Immature natural killer cell (primary cell): ENCODE data around the gene FAM227A. TPM values are rescaled to one million over a fixed set of nuclear protein-coding genes. Genes with fewer than 3 reads are reported as not detected.
"Not testable (repeated sequence)": the region's sequence is repeated elsewhere in the genome, so short reads cannot be mapped to it uniquely, and the experiment has no call there.

Source experiments
- DNase-seq, 3 donors: peaks; one replicate each; pipeline ENCODE4 v3.0.0; 2022; ENCODE audit warnings: mixed read lengths in 1 of 3
- H3K27ac Mint-ChIP-seq, 6 donors: one replicate each; pipeline ENCODE4 v1.8.0; 2020; ENCODE audit warnings: mixed read lengths in 6 of 6, mild to moderate bottlenecking in 5 of 6, inconsistent platforms in 4 of 6, moderate library complexity in 3 of 6
- H3K27me3 Mint-ChIP-seq, 3 donors: one replicate each; pipeline ENCODE4 v1.8.0; 2020 to 2021; ENCODE audit warnings: low read depth in 3 of 3, mild to moderate bottlenecking in 3 of 3, mixed read lengths in 3 of 3, moderate library complexity in 3 of 3, inconsistent platforms in 1 of 3
- H3K36me3 Mint-ChIP-seq, 3 donors: one replicate each; pipeline ENCODE4 v1.8.0; 2020; ENCODE audit warnings: mixed read lengths in 3 of 3, inconsistent platforms in 2 of 3, mild to moderate bottlenecking in 2 of 3
- H3K4me1 Mint-ChIP-seq, 2 donors: one replicate each; pipeline ENCODE4 v1.8.0; 2020; ENCODE audit warnings: inconsistent platforms in 2 of 2, mild to moderate bottlenecking in 2 of 2, mixed read lengths in 2 of 2, moderate library complexity in 1 of 2
- H3K4me3 Mint-ChIP-seq, 5 donors: one replicate each; pipeline ENCODE4 v1.8.0; 2020; ENCODE audit warnings: mild to moderate bottlenecking in 5 of 5, mixed read lengths in 5 of 5, inconsistent platforms in 3 of 5, moderate library complexity in 3 of 5
- H3K9me3 Mint-ChIP-seq, 6 donors: one replicate each; pipeline ENCODE4 v1.8.0; 2020; ENCODE audit warnings: mild to moderate bottlenecking in 6 of 6, mixed read lengths in 6 of 6, inconsistent platforms in 4 of 6, moderate library complexity in 3 of 6
- polyA plus RNA-seq, 3 donors: library from polyadenylated mRNA; unstranded; fragments of 300-500 nt; fragmentation: Illumina TruSeq; gene quantifications; one replicate each; pipeline ENCODE4 v1.2.3, GENCODE V29; 2021

FAM227A gene
- polyA plus RNA-seq, 3 donors from 2014 or later, result not detected

- Mint-ChIP-seq H3K27me3 (peaks cover 3 to 10% (median 5%) of the 10 kb centered on the region in 3 donors), H3K36me3 (no peaks in the 10 kb centered on the region), H3K4me1 (no peaks in the 10 kb centered on the region), H3K27ac (peak overlapping the region in 1 of 6 donors; percentile 53), H3K9me3 (no peaks in the 10 kb centered on the region), H3K4me3 (no peak overlapping the region)
- no peak for DNase-seq
Observed at GRCh38 chr22:38649841-38650522, 6.2 kb downstream of the FAM227A start.

GRCh38 chr22:38645430-38645829 lies 10.8 kb downstream of the FAM227A start:
- Mint-ChIP-seq H3K4me1 (no peaks in the 10 kb centered on the region), H3K27me3 (peaks cover 3 to 13% (median 8%) of the 10 kb centered on the region in 3 donors), H3K9me3 (no peaks in the 10 kb centered on the region), H3K27ac (no peak overlapping the region), H3K4me3 (no peak overlapping the region), H3K36me3 (no peaks in the 10 kb centered on the region)
- DNase-seq, result no peak

GRCh38 chr22:38644245-38644644 lies 11.9 kb downstream of the FAM227A start:
- not testable (repeated sequence) for H3K9me3 Mint-ChIP-seq, H3K27ac Mint-ChIP-seq, H3K4me3 Mint-ChIP-seq

GRCh38 chr22:38641476-38642040 lies 14.6 kb downstream of the FAM227A start:
- DNase-seq, result no peak
- no peaks in the 10 kb centered on the region for H3K9me3 Mint-ChIP-seq
- H3K4me1 Mint-ChIP-seq, result no peaks in the 10 kb centered on the region
- peaks cover 3 to 5% (median 5%) of the 10 kb centered on the region in 3 donors for H3K27me3 Mint-ChIP-seq
- H3K4me3 Mint-ChIP-seq, result no peak overlapping the region
- no peaks in the 10 kb centered on the region for H3K36me3 Mint-ChIP-seq
- H3K27ac Mint-ChIP-seq, result no peak overlapping the region

More at GRCh38 chr22:38644245-38644644, 11.9 kb downstream of the FAM227A start:
- H3K36me3 Mint-ChIP-seq, H3K4me1 Mint-ChIP-seq, DNase-seq: not testable (repeated sequence)
- peaks cover 5 to 13% (median 7%) of the 10 kb centered on the region in 3 donors for H3K27me3 Mint-ChIP-seq

GRCh38 chr22:38638728-38639127 lies 17.5 kb downstream of the FAM227A start:
- Mint-ChIP-seq H3K4me1 (no peaks in the 10 kb centered on the region), H3K4me3 (no peak overlapping the region), H3K27ac (no peak overlapping the region), H3K27me3 (peaks cover 5 to 9% (median 7%) of the 10 kb centered on the region in 3 donors), H3K9me3 (no peaks in the 10 kb centered on the region), H3K36me3 (no peaks in the 10 kb centered on the region)
- DNase-seq, result no peak

- no peaks in the 10 kb centered on the region for H3K36me3 Mint-ChIP-seq
- peaks cover 3 to 9% (median 7%) of the 10 kb centered on the region in 3 donors for H3K27me3 Mint-ChIP-seq
- no peak overlapping the region for H3K4me3 Mint-ChIP-seq
- DNase-seq, result no peak
- no peak overlapping the region for H3K27ac Mint-ChIP-seq
- H3K9me3 Mint-ChIP-seq, result no peaks in the 10 kb centered on the region
- no peaks in the 10 kb centered on the region for H3K4me1 Mint-ChIP-seq
Observed at GRCh38 chr22:38638216-38638615, 18.0 kb downstream of the FAM227A start.

GRCh38 chr22:38632528-38632927 lies 23.7 kb downstream of the FAM227A start:
- Mint-ChIP-seq H3K9me3 (no peaks in the 10 kb centered on the region), H3K4me3 (no peak overlapping the region), H3K27ac (no peak overlapping the region), H3K36me3 (no peaks in the 10 kb centered on the region), H3K27me3 (peaks cover 0 to 19% (median 5%) of the 10 kb centered on the region in 3 donors), H3K4me1 (peaks cover 11 to 14% of the 10 kb centered on the region in 2 donors)
- DNase-seq, result no peak

GRCh38 chr22:38631724-38632123 lies 24.5 kb downstream of the FAM227A start:
- H3K27me3 Mint-ChIP-seq, result peaks cover 0 to 19% (median 5%) of the 10 kb centered on the region in 3 donors
- peak in 2 of 3 donors; percentile 6 to 10 for DNase-seq
- H3K27ac Mint-ChIP-seq, result peak overlapping the region in 2 of 6 donors; percentile 5 to 28
- peak overlapping the region in 1 of 5 donors; percentile 12 for H3K4me3 Mint-ChIP-seq
- H3K9me3 Mint-ChIP-seq, result no peaks in the 10 kb centered on the region
- no peaks in the 10 kb centered on the region for H3K36me3 Mint-ChIP-seq
- peaks cover 11 to 14% of the 10 kb centered on the region in 2 donors for H3K4me1 Mint-ChIP-seq

GRCh38 chr22:38629108-38629507 lies 27.1 kb downstream of the FAM227A start:
- Mint-ChIP-seq H3K27ac (no peak overlapping the region), H3K4me3 (no peak overlapping the region), H3K9me3 (no peaks in the 10 kb centered on the region), H3K27me3 (peaks cover 0 to 9% (median 6%) of the 10 kb centered on the region in 3 donors), H3K36me3 (no peaks in the 10 kb centered on the region), H3K4me1 (peaks cover 11 to 14% of the 10 kb centered on the region in 2 donors)
- DNase-seq, result no peak

GRCh38 chr22:38628444-38628843 lies 27.7 kb downstream of the FAM227A start:
- H3K27ac Mint-ChIP-seq, result no peak overlapping the region
- H3K36me3 Mint-ChIP-seq, result no peaks in the 10 kb centered on the region
- DNase-seq, result no peak
- no peaks in the 10 kb centered on the region for H3K9me3 Mint-ChIP-seq
- peaks cover 11 to 14% of the 10 kb centered on the region in 2 donors for H3K4me1 Mint-ChIP-seq
- H3K4me3 Mint-ChIP-seq, result no peak overlapping the region
- H3K27me3 Mint-ChIP-seq, result peaks cover 0 to 9% (median 6%) of the 10 kb centered on the region in 3 donors

- no peaks in the 10 kb centered on the region for H3K4me1 Mint-ChIP-seq
- H3K36me3 Mint-ChIP-seq, result peaks cover 1 to 3% (median 1%) of the 10 kb centered on the region in 3 donors
- H3K27me3 Mint-ChIP-seq, result peaks cover 2 to 11% (median 5%) of the 10 kb centered on the region in 3 donors
- no peak for DNase-seq
- H3K4me3 Mint-ChIP-seq, result no peak overlapping the region
- H3K27ac Mint-ChIP-seq, result no peak overlapping the region
- H3K9me3 Mint-ChIP-seq, result peaks cover 0 to 3% (median 2%) of the 10 kb centered on the region in 6 donors
Observed at GRCh38 chr22:38623351-38623750, 32.8 kb downstream of the FAM227A start.

GRCh38 chr22:38618682-38619081 lies 37.5 kb downstream of the FAM227A start:
- H3K4me1 Mint-ChIP-seq, result no peaks in the 10 kb centered on the region
- DNase-seq, result no peak
- H3K27ac Mint-ChIP-seq, result no peak overlapping the region
- H3K27me3 Mint-ChIP-seq, result peaks cover 2 to 17% (median 9%) of the 10 kb centered on the region in 3 donors
- H3K36me3 Mint-ChIP-seq, result peaks cover 3% of the 10 kb centered on the region in 3 donors
- H3K9me3 Mint-ChIP-seq, result peaks cover 0 to 9% (median 5%) of the 10 kb centered on the region in 6 donors
- no peak overlapping the region for H3K4me3 Mint-ChIP-seq

- no peaks in the 10 kb centered on the region for H3K4me1 Mint-ChIP-seq
- DNase-seq, result no peak
- H3K36me3 Mint-ChIP-seq, result peaks cover 3% of the 10 kb centered on the region in 3 donors
- H3K9me3 Mint-ChIP-seq, result peaks cover 0 to 9% (median 5%) of the 10 kb centered on the region in 6 donors
- peaks cover 2 to 17% (median 9%) of the 10 kb centered on the region in 3 donors for H3K27me3 Mint-ChIP-seq
- H3K4me3 Mint-ChIP-seq, result no peak overlapping the region
- no peak overlapping the region for H3K27ac Mint-ChIP-seq
Observed at GRCh38 chr22:38618258-38618657, 37.9 kb downstream of the FAM227A start.

GRCh38 chr22:38615064-38615405 lies 41.2 kb downstream of the FAM227A start:
- not testable (repeated sequence) for H3K9me3 Mint-ChIP-seq, DNase-seq, H3K27ac Mint-ChIP-seq, H3K4me3 Mint-ChIP-seq, H3K4me1 Mint-ChIP-seq, H3K36me3 Mint-ChIP-seq
- H3K27me3 Mint-ChIP-seq, result peaks cover 2 to 17% (median 6%) of the 10 kb centered on the region in 3 donors
